Ascending aorta (tissue), 2 donors: ENCODE results near the gene TECR. TPM values are rescaled to one million over a fixed set of nuclear protein-coding genes. Genes with fewer than 3 reads are reported as not detected.
A peak's percentile ranks its signal among the peaks of the same experiment; 100 is the strongest.

Experiments
- DNase-seq, 2 donors: peaks; one replicate each; pipeline ENCODE4 v3.0.0-alpha.2; 2019; ENCODE audit warnings: low spot score in 2 of 2
- H3K27ac ChIP-seq, 2 donors: fragments of 200-600 bp; sonication (generic); one replicate each; pipeline ENCODE4 v1.5.1; 2016 to 2017; ENCODE audit warnings: mild to moderate bottlenecking in 1 of 2
- H3K27me3 ChIP-seq: fragments of 200-600 bp; sonication (generic); one replicate; pipeline ENCODE4 v1.5.1; 2017
- H3K36me3 ChIP-seq, 2 donors: fragments of 200-600 bp; sonication (generic); one replicate each; pipeline ENCODE4 v1.5.1; 2016
- H3K4me1 ChIP-seq, 2 donors: fragments of 200-600 bp; sonication (generic); one replicate each; pipeline ENCODE4 v1.5.1; 2016 to 2017; ENCODE audit warnings: mild to moderate bottlenecking in 1 of 2
- H3K4me3 ChIP-seq, 2 donors: fragments of 200-600 bp; sonication (generic); one replicate each; pipeline ENCODE4 v1.5.1; 2016 to 2017; ENCODE audit warnings: mild to moderate bottlenecking in 1 of 2
- H3K9me3 ChIP-seq, 2 donors: fragments of 200-600 bp; sonication (generic); one replicate each; pipeline ENCODE4 v1.5.1; 2016
- CTCF ChIP-seq, 3 experiments: fragments of 200-600 bp in 2 of 3; fragments of 450-650 bp in 1 of 3; sonication (generic) in 2 of 3; IDR thresholded peaks; one replicate each; pipeline ENCODE4 v1.5.1; 2016 to 2019; ENCODE audit warnings: antibody characterized with exemption in 3 of 3, mild to moderate bottlenecking in 1 of 3, moderate library complexity in 1 of 3
- intact Hi-C: fragments of 100-400 bp; cut with DNase I; formaldehyde crosslinking; loops from one replicate; pipeline ENCODE4 v1.15.1; 2023
- total RNA-seq: library from RNA; depleted of rRNA; stranded (reverse); fragments of >200 nt; gene quantifications from one replicate; pipeline ENCODE4 v1.1.0, GENCODE V29; 2016

The TECR gene
- total RNA-seq, 1 donor from 2014 or later = 88.7 TPM

- no peak for DNase-seq
- Histone ChIP-seq H3K27ac (no peak overlapping the region), H3K9me3 (no peaks in the 10 kb centered on the region), H3K36me3 (peaks cover 23 to 36% of the 10 kb centered on the region in 2 donors), H3K4me1 (peaks cover 8 to 34% of the 10 kb centered on the region in 2 donors), H3K27me3 (no peaks in the 10 kb centered on the region), H3K4me3 (no peak overlapping the region)
- TF ChIP-seq CTCF (IDR thresholded peaks at IDR 0.05) = no peak
- intact Hi-C loops = no loop called here
These were observed 15.1 kb upstream of the TECR start for GRCh38 chr19:14514215-14514863.

- Histone ChIP-seq H3K4me3 (peak overlapping the region; percentile 96 to 98), H3K4me1 (peaks cover 8 to 34% of the 10 kb centered on the region in 2 donors), H3K36me3 (peaks cover 23 to 36% of the 10 kb centered on the region in 2 donors), H3K27ac (no peak overlapping the region), H3K27me3 (no peaks in the 10 kb centered on the region), H3K9me3 (no peaks in the 10 kb centered on the region)
- intact Hi-C loops = no loop called here
- TF ChIP-seq CTCF (IDR thresholded peaks at IDR 0.05) = no peak
- DNase-seq = no peak
These were observed 13.8 kb upstream of the TECR start for GRCh38 chr19:14515501-14516047.

GRCh38 chr19:14516048-14516534 lies 13.3 kb upstream of the TECR start:
- Histone ChIP-seq H3K4me1 (peaks cover 8 to 34% of the 10 kb centered on the region in 2 donors), H3K4me3 (peak overlapping the region; percentile 96 to 98), H3K36me3 (peaks cover 23 to 36% of the 10 kb centered on the region in 2 donors), H3K9me3 (no peaks in the 10 kb centered on the region), H3K27ac (peak overlapping the region; percentile 5 to 99), H3K27me3 (no peaks in the 10 kb centered on the region)
- TF ChIP-seq CTCF (IDR thresholded peaks at IDR 0.05) = no peak
- intact Hi-C loops = no loop called here
- no peak for DNase-seq

GRCh38 chr19:14516746-14517438 lies 12.5 kb upstream of the TECR start:
- intact Hi-C loops = no loop called here
- no peak for DNase-seq
- peak overlapping the region; percentile 99 for H3K27ac ChIP-seq
- peaks cover 8 to 34% of the 10 kb centered on the region in 2 donors for H3K4me1 ChIP-seq
- TF ChIP-seq CTCF (IDR thresholded peaks at IDR 0.05) = no peak
- no peaks in the 10 kb centered on the region for H3K9me3 ChIP-seq
- no peaks in the 10 kb centered on the region for H3K27me3 ChIP-seq
- H3K4me3 ChIP-seq = peak overlapping the region; percentile 96 to 98
- peaks cover 23 to 36% of the 10 kb centered on the region in 2 donors for H3K36me3 ChIP-seq

- peaks cover 8 to 34% of the 10 kb centered on the region in 2 donors for H3K4me1 ChIP-seq
- no peaks in the 10 kb centered on the region for H3K9me3 ChIP-seq
- no peak for TF ChIP-seq CTCF (IDR thresholded peaks at IDR 0.05)
- H3K27me3 ChIP-seq = no peaks in the 10 kb centered on the region
- DNase-seq = no peak
- H3K4me3 ChIP-seq = peak overlapping the region; percentile 96 to 98
- H3K36me3 ChIP-seq = peaks cover 23 to 36% of the 10 kb centered on the region in 2 donors
- intact Hi-C loops = no loop called here
- peak overlapping the region; percentile 99 for H3K27ac ChIP-seq
These were observed 12.0 kb upstream of the TECR start for GRCh38 chr19:14517446-14517839.
